MM.1S (cell line): ENCODE results near the gene GPR34.

Experiments used
- DNase-seq: peaks from one replicate; pipeline ENCODE4 v3.0.0-alpha.2; 2015
- H2AFZ ChIP-seq: fragments of 300-600 bp; sonication (generic); 2 replicates; pipeline ENCODE4 v1.6.0; 2016; ENCODE audit warnings: antibody characterized with exemption, low read length
- H3F3A ChIP-seq: fragments of 300-600 bp; sonication (generic); 2 replicates; pipeline ENCODE4 v1.6.1; 2016; ENCODE audit warnings: mild to moderate bottlenecking, antibody characterized with exemption, low read length, moderate library complexity, mixed read lengths; ENCODE audit not compliant: insufficient read depth
- H3K27ac ChIP-seq: fragments of 300-600 bp; sonication (generic); 2 replicates; pipeline ENCODE4 v1.5.1; 2016; ENCODE audit warnings: mild to moderate bottlenecking, low read length
- H3K27me3 ChIP-seq: fragments of 300-600 bp; sonication (generic); replicated peaks from 2 replicates; pipeline ENCODE4 v1.6.0; 2016; ENCODE audit warnings: low read length; ENCODE audit not compliant: insufficient read depth
- H3K36me3 ChIP-seq: fragments of 300-600 bp; sonication (generic); replicated peaks from 2 replicates; pipeline ENCODE4 v1.6.1; 2016; ENCODE audit warnings: mild to moderate bottlenecking, low read length, mixed read lengths; ENCODE audit not compliant: insufficient read depth
- H3K4me1 ChIP-seq: fragments of 300-600 bp; sonication (generic); 2 replicates; pipeline ENCODE4 v1.6.1; 2016; ENCODE audit warnings: low read length, mixed read lengths
- H3K4me2 ChIP-seq: fragments of 300-600 bp; sonication (generic); 2 replicates; pipeline ENCODE4 v1.6.0; 2016; ENCODE audit warnings: low read depth, low read length
- H3K4me3 ChIP-seq: fragments of 300-600 bp; sonication (generic); 2 replicates; pipeline ENCODE4 v1.5.1; 2016; ENCODE audit warnings: low read length, mixed read lengths
- H3K79me2 ChIP-seq: fragments of 300-600 bp; sonication (generic); 2 replicates; pipeline ENCODE4 v1.6.1; 2016; ENCODE audit warnings: mixed run types, low read length, mixed read lengths
- H3K9ac ChIP-seq: fragments of 300-600 bp; sonication (generic); 2 replicates; pipeline ENCODE4 v1.6.1; 2016; ENCODE audit warnings: low read length, mixed read lengths
- H3K9me2 ChIP-seq: fragments of 300-600 bp; sonication (generic); replicated peaks from 2 replicates; pipeline ENCODE4 v1.6.1; 2016; ENCODE audit warnings: mild to moderate bottlenecking, low read length, mixed read lengths; ENCODE audit not compliant: insufficient read depth
- H3K9me3 ChIP-seq: fragments of 300-600 bp; sonication (generic); replicated peaks from 2 replicates; pipeline ENCODE4 v1.6.1; 2016; ENCODE audit warnings: mild to moderate bottlenecking, low read length, mixed read lengths; ENCODE audit not compliant: insufficient read depth
- H4K20me1 ChIP-seq: fragments of 300-600 bp; sonication (generic); 2 replicates; pipeline ENCODE4 v1.6.1; 2016; ENCODE audit warnings: mild to moderate bottlenecking, low read length, moderate library complexity, mixed read lengths; ENCODE audit not compliant: insufficient read depth
- CTCF ChIP-seq: fragments of 300-600 bp; sonication (generic); IDR thresholded peaks from 2 replicates; pipeline ENCODE4 v1.5.1; 2016; ENCODE audit warnings: antibody characterized with exemption, low read length, mixed read lengths
- EZH2 ChIP-seq: fragments of 300-600 bp; sonication (generic); optimal IDR thresholded peaks from 2 replicates; pipeline ENCODE3; 2017; ENCODE audit warnings: low read depth, mild to moderate bottlenecking, antibody characterized with exemption, low read length, mixed read lengths
- EZH2phosphoT487 ChIP-seq: fragments of 300-600 bp; sonication (generic); IDR thresholded peaks from 2 replicates; pipeline ENCODE4 v1.6.1; 2018; ENCODE audit warnings: antibody characterized with exemption, low read length

Gene GPR34

GRCh38 chrX:41692162-41692749, 3.5 kb downstream of the GPR34 start:
- H3K27ac ChIP-seq, result no peak overlapping the region
- no peaks in the 10 kb centered on the region for H4K20me1 ChIP-seq
- H3K4me3 ChIP-seq, result no peak overlapping the region
- no peaks in the 10 kb centered on the region for H3K9me2 ChIP-seq
- H3K9me3 ChIP-seq, result no peaks in the 10 kb centered on the region
- no peaks in the 10 kb centered on the region for H3K79me2 ChIP-seq
- no peaks in the 10 kb centered on the region for H3K27me3 ChIP-seq
- no peak for DNase-seq
- H3K4me1 ChIP-seq, result no peaks in the 10 kb centered on the region
- TF ChIP-seq EZH2 (no peak), CTCF (no peak)
- H3K4me2 ChIP-seq, result no peak overlapping the region
- H3F3A ChIP-seq, result no peaks in the 10 kb centered on the region
- no peak overlapping the region for H3K9ac ChIP-seq
- H2AFZ ChIP-seq, result no peak overlapping the region
- no peaks in the 10 kb centered on the region for H3K36me3 ChIP-seq

DNA sequence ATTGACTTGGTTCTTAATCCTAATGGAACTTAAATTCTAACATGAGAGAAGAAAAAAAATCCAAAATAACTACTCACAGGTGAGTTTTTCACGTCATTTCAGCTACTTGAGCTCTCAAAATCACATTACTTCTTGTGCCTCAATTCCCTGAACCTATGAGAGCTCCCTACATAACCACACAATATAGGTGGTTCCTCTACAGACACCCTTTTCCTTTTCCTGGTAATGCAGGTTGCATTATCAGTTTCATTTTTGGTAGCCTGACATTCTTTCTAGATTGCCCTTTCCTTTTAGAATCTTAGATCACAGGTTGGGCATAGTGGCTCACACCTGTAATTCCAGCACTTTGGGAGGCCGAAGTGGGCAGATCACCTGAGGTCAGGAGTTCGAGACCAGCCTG, 4.3 kb downstream of the GPR34 start:
- H3K4me1 ChIP-seq, result no peaks in the 10 kb centered on the region
- H3K79me2 ChIP-seq, result no peaks in the 10 kb centered on the region
- H3K9me2 ChIP-seq, result no peaks in the 10 kb centered on the region
- no peaks in the 10 kb centered on the region for H3K36me3 ChIP-seq
- no peak overlapping the region for H2AFZ ChIP-seq
- TF ChIP-seq EZH2, result no peak
- TF ChIP-seq EZH2phosphoT487, result no peak
- TF ChIP-seq CTCF, result no peak
- H4K20me1 ChIP-seq, result no peaks in the 10 kb centered on the region
- no peaks in the 10 kb centered on the region for H3K27me3 ChIP-seq
- no peak overlapping the region for H3K27ac ChIP-seq
- no peak overlapping the region for H3K4me3 ChIP-seq
- no peaks in the 10 kb centered on the region for H3K9me3 ChIP-seq
- no peak overlapping the region for H3K9ac ChIP-seq
- no peak overlapping the region for H3K4me2 ChIP-seq
- no peak for DNase-seq
- no peaks in the 10 kb centered on the region for H3F3A ChIP-seq

DNA sequence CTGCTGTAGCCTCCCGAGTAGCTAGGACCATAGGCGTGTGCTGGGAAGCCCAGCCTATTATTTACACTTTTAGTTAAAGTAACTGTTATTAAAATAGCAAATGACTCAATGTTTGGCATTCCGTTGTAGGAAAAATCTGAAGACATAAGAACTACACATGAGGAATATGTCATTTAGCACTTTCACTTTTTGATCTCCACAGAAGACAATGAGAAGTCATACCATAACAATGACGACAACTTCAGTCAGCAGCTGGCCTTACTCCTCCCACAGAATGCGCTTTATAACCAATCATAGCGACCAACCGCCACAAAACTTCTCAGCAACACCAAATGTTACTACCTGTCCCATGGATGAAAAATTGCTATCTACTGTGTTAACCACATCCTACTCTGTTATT, 6.7 kb downstream of the GPR34 start:
- H3K9me2 ChIP-seq, result no peaks in the 10 kb centered on the region

More for the DNA sequence above, 6.7 kb downstream of the GPR34 start:
- no peaks in the 10 kb centered on the region for H4K20me1 ChIP-seq
- H3K27me3 ChIP-seq, result no peaks in the 10 kb centered on the region
- H3K79me2 ChIP-seq, result no peaks in the 10 kb centered on the region
- H3K9me3 ChIP-seq, result no peaks in the 10 kb centered on the region
- no peak overlapping the region for H3K4me3 ChIP-seq
- no peak overlapping the region for H3K9ac ChIP-seq
- no peaks in the 10 kb centered on the region for H3K4me1 ChIP-seq
- H2AFZ ChIP-seq, result no peak overlapping the region
- no peak overlapping the region for H3K27ac ChIP-seq
- H3K4me2 ChIP-seq, result no peak overlapping the region
- no peaks in the 10 kb centered on the region for H3K36me3 ChIP-seq
- DNase-seq, result no peak
- TF ChIP-seq EZH2phosphoT487, result no peak
- no peak for TF ChIP-seq CTCF
- TF ChIP-seq EZH2, result no peak
- H3F3A ChIP-seq, result no peaks in the 10 kb centered on the region
